ENCODE data around the gene CTNND2.

Gene CTNND2

DNA sequence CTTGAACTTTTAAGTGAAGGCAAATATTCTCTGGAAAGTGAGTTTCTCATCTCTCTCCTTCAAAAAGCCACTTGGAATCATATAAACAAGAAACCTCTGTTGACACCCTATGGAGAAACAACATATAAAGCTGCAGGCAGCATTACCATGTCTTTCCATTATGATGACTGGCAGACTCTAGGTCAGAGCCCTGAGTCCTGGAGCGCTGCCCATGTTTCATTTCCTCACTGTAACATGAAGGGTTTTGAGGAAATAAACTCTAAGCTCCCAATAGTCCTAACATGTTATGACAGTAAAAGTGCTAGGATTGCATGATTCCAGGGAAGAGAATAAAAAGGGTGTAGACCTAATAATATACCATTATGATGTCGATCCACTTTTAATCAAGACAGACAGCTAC, 220.6 kb downstream of the CTNND2 start:
- no peak for DNase-seq (ENCODE audit: extremely low spot score)
- CTCF ChIA-PET: interaction anchor here (1.6 kb wide), 1 partner anchor 17 kb away, joined by 3 read pairs; no protein-coding TSS in a partner anchor
- POLR2A ChIA-PET: no interaction called here
- TF ChIP-seq, protein P1, sequence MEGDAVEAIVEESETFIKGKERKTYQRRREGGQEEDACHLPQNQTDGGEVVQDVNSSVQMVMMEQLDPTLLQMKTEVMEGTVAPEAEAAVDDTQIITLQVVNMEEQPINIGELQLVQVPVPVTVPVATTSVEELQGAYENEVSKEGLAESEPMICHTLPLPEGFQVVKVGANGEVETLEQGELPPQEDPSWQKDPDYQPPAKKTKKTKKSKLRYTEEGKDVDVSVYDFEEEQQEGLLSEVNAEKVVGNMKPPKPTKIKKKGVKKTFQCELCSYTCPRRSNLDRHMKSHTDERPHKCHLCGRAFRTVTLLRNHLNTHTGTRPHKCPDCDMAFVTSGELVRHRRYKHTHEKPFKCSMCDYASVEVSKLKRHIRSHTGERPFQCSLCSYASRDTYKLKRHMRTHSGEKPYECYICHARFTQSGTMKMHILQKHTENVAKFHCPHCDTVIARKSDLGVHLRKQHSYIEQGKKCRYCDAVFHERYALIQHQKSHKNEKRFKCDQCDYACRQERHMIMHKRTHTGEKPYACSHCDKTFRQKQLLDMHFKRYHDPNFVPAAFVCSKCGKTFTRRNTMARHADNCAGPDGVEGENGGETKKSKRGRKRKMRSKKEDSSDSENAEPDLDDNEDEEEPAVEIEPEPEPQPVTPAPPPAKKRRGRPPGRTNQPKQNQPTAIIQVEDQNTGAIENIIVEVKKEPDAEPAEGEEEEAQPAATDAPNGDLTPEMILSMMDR (IDR thresholded peaks at IDR 0.05; ENCODE audit: control extremely low read depth, extremely low read depth, low read depth, missing control alignments): no peak

DNA sequence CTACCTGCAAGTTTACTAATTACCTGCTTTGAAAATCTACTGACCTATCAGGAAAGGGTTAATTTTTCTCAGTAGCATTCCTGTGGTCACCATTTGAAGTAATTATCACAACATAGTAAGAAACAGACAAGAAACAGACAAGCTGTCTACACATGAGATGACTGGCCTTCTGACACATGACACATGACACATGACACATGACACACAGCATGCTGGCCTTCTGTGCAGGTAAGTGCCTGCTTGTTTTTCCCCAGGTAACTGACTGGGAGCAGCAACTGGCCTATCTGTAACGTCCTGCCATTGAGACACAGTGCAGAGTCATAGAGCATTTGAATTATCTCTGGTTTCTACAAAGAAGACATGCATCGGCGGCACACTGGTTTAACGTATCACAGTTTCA, 222.4 kb downstream of the CTNND2 start:
- TF ChIP-seq, protein P1 (IDR thresholded peaks at IDR 0.05; ENCODE audit: control extremely low read depth, extremely low read depth, low read depth, missing control alignments): no peak
- POLR2A ChIA-PET: no interaction called here
- no peak for DNase-seq (ENCODE audit: extremely low spot score)
- CTCF ChIA-PET: interaction anchor here (1.1 kb wide), 1 partner anchor 14 kb away, joined by 3 read pairs; no protein-coding TSS in a partner anchor

DNA sequence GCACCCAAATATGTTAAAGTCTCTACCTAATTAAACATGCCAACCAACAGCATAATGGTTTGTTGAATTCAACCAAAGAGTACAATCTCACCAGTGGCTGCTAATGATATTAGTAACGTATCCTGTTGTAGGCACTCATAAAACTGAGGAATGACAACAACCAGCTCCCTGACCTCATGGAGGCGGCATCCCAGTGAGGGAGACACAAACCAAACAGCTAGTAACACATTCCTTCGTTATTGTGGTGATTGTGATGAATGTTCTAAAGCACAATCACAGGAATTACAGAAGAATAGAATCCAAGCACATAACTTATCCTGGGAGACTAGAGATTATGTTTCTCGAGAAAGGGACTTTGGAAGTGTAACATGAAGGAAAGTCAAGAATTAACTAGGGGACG, 224.6 kb downstream of the CTNND2 start:
- DNase-seq (ENCODE audit: extremely low spot score): no peak
- CTCF ChIA-PET: no interaction called here
- TF ChIP-seq, protein P1 (IDR thresholded peaks at IDR 0.05; ENCODE audit: control extremely low read depth, extremely low read depth, low read depth, missing control alignments): no peak
- POLR2A ChIA-PET: no interaction called here

DNA sequence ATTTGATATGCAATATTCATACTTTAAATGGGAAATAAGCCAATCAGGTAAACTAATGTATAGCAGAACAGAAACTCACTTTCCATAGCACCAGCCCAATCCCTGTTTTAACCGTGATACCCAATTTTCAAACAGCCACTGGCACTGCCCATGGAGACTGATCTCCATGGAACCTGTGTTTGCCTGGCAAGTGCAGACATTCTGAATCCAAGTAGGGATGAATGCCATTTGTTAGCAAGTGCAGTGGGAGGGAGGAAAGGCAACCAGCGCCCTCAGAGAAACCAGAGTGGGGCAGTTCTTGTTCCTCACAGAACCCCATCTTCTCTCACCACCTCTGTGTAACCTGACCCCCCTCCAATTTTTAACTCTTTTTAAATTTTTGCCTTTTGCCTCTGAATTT, 229.1 kb downstream of the CTNND2 start:
- TF ChIP-seq, protein P1 (IDR thresholded peaks at IDR 0.05; ENCODE audit: control extremely low read depth, extremely low read depth, low read depth, missing control alignments): no peak
- CTCF ChIA-PET: no interaction called here
- POLR2A ChIA-PET: no interaction called here

DNA sequence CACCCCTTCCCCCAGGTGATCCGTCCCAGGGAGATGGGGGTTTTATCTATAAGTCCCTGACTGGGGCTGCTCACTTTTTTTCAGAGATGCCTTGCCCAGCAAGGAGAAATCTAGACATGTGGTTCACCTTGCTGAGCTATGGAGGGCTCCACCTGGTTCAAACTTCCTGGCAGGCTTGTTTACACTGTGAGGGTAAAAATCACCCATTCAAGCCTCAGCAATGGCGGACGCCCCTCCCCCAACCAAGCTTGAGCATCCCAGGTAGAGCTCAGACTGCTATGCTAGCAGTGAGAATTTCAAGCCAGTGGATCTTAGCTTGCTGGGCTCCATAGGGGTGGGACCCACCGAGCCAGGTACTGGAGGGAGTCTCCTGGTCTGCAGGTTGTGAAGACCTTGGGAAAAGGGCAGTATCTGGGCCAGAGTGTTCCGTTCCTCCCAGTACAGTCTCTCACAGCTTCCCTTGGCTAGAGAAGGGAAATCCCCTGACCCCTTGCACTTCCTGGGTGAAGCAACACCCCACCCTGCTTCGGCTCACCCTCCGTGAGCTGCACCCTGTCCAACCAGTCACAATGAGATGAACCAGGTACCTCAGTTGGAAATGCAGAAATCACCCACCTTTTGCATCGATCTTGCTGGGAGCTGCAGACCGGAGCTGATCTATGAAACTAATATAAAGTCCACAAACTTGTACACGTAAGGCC, 231.7 kb downstream of the CTNND2 start:
- POLR2A ChIA-PET: no interaction called here
- DNase-seq (ENCODE audit: extremely low spot score): no peak
- CTCF ChIA-PET: no interaction called here
- TF ChIP-seq, protein P1 (IDR thresholded peaks at IDR 0.05; ENCODE audit: control extremely low read depth, extremely low read depth, low read depth, missing control alignments): no peak

More for the DNA sequence above, 229.1 kb downstream of the CTNND2 start:
- DNase-seq (ENCODE audit: extremely low spot score): no peak

DNA sequence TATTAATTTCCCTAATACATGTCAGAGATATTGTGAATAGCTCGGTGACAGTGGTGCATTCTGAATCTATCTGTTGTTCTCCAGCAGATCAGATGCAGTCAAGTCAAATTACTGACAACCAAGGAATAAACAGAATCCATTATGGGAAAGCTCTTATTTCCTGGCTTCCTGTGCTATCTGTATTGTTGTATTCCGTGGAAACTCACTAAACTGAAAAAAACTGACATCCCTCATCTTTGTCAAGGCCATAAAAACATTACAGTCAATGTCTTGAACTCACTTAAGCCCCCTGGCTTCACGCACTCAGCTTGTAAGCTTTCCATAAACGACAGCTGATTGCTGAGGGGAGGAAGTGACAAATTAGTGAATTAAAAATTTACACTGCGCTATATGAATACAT, 245.9 kb downstream of the CTNND2 start:
- POLR2A ChIA-PET: no interaction called here
- TF ChIP-seq, protein P1 (IDR thresholded peaks at IDR 0.05; ENCODE audit: control extremely low read depth, extremely low read depth, low read depth, missing control alignments): no peak
- DNase-seq (ENCODE audit: extremely low spot score): no peak
- CTCF ChIA-PET: no interaction called here
